GM19193 (cell line): ENCODE results near the gene CLNS1A.
A peak's percentile ranks its signal among the peaks of the same experiment; 100 is the strongest.

Experiments used
- POLR2A ChIP-seq: IDR thresholded peaks from 4 replicates; pipeline ENCODE4 v1.6.1; 2011; ENCODE audit not compliant: insufficient read depth, insufficient read length; ENCODE audit errors: extremely low read depth

Gene CLNS1A, protein sequence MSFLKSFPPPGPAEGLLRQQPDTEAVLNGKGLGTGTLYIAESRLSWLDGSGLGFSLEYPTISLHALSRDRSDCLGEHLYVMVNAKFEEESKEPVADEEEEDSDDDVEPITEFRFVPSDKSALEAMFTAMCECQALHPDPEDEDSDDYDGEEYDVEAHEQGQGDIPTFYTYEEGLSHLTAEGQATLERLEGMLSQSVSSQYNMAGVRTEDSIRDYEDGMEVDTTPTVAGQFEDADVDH

DNA sequence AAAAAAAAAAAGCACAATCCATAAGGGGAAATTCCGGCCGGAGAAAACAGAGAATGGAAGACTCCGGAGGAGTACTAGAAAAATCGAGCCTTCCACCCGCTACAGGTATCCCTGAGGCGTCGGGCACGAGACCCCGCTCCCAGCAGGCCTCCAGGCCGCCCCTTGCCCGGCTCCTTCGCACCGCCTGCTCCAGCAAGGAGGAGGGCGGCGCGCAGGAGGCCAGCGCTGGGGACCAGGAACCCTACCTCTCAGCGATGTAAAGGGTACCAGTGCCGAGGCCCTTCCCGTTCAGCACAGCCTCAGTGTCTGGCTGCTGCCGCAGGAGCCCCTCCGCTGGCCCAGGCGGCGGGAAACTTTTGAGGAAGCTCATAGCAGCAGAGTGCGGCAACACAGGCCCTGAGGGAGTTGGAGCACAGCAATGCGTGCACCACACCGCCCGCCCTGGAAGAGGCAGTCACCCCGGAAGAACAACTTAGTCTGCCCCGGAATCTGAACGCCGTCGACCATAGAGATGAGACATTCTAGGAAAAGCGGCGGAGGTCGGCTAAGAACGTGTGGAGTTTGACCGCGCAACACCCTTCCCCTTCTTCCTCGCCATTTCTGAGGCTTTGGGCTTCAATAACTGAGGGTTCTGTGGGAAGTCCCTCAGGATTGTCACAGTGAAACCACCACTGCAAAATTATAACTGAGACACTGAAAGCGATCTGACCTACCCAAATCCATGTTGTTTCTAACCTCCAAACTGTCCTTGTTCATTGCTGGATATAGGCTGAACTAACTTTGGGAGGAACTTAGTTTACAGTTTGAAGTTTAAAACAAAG is at the start of gene CLNS1A:
Gene CLNS1A (minus strand): TSS at position 450 of the 821 bp plus-strand sequence. CDS start 80 bp downstream, at position 370.
- TF ChIP-seq POLR2A: peak; percentile 92

DNA sequence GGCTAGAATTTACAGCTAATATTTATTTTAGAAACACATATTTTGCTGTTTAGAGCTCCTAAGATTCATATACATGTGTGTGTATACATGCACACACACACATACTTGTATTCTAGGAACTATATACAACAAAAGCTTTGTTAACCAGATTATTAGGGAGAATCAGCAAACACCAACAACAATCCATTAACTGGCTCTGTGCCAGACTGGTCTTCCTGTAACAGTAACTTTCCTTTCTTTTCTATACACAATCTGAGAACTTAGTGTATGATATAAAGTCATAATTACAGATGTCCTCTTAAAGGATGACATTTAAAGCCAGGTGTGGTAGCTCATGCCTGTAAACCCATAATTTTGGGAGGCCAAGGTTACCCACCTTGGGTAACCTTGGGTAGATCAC is 49.5 kb upstream of the CLNS1A start:
- no peak for TF ChIP-seq POLR2A

DNA sequence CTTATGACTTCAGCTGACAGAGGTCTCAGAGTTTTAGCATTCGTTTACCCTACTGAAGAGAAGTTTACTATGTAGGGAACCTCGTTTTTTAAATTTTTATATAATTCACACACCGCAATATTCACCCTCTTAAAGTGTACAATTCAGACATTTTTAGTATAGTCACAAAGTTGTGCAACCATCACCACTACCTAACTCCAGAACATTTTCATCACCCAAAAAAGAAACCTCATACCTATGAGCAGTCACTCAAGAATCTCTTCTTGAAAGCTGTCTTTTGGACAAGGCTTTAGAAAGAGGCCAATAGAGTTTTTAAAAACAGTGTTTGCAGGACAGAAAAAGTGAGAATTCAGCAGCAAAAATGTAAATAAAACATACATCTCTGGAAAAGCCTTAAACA is 39.5 kb upstream of the CLNS1A start:
- TF ChIP-seq POLR2A: no peak

DNA sequence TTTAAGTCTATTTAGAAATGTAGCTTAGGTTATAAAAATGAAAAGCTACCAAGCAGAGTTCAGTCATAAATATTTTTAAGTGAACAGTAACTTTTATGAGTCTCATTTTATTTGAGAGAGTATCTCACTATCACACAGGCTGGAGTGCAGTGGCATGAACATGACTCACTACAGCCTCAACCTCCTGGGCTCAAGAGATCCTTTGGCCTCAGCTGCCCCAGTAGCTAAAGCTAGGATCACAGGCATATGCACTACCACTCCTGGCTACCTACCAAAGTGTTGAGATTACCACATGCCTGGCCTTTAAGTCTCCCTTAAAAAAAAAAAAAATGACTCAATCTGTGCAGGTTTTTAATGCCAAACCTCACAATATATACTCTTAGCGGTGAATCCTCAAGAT is 34.7 kb upstream of the CLNS1A start:
- TF ChIP-seq POLR2A: no peak

DNA sequence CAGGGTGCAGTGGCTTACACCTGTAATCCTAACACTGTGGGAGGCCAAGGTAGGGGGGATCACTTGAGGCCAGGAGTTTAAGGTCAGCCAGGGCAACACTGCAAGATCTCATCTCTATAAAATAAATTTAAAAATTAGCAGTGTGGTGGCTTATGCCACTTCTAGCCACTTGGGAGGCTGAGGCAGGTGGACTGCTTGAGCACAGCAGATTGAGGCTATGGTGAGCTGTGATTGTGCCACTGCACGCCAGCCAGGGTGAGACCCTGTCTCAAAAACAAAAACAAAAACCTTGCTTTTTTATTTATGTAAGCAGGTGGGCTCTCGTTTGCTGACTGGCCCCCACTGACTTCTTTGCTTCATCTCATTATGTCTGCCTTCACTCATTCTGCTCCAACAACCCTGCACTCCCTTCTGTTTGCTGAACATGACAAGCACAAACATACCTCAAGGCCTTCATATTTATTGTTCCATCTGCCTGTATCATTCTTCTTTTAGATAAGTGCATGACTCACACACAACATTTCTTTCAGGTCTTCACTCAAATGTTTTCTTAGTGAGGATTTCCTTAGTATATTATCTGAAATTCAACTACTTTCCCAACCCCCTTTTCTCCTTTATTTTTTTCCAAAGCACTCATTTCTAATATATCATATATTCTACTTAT is 32.4 kb upstream of the CLNS1A start:
- TF ChIP-seq POLR2A: no peak

DNA sequence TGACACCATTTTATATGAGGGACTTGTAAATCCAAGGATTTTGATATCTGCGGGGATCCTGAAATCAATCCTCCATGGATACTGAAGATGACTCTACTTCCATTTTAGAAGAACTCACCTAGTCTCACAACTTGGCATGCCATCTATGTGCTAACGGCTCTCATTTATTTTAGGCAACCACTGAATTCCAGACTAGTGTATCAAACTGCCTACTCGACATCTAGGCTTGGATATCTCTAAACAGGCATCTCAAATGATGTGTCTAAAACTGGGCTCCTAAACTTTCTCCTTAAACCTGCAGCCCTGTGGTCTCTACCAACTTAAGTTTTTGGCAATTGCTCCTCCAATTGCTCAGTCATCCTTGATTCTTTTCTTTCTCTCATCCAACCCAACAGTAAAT is 31.2 kb upstream of the CLNS1A start:
- TF ChIP-seq POLR2A: no peak

DNA sequence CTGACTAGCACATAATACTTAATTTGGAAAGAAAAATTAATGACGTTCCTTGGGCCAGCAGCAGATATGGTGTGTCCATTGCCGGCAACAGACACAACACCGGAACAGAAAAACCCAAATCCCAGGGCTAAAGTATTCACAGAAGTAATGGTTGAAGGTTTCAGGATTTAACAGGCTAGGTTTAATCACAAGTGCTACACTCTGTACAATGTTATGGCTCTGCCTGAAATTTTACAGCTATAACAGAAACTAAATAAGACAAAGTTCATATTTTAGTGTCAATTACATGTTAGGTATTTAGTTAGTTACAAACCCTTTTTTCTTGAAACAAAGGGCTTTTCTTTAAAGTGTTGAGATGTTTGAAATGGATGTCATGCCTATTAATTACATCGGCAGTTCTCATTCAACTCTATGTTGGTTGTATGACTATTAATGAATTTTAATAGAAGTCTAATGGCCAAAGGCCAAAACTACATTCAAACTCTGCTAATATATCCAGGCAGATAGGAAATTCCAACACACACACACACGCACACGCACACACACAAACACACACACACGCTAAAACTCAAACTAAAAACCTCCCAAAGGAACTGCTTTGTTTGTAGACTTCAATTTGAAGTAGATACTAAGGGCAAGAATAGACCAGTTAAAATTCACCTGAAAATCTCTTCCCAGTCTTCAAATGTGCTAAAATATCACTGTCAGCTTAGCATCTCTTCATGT is 27.8 kb upstream of the CLNS1A start:
- TF ChIP-seq POLR2A: no peak

DNA sequence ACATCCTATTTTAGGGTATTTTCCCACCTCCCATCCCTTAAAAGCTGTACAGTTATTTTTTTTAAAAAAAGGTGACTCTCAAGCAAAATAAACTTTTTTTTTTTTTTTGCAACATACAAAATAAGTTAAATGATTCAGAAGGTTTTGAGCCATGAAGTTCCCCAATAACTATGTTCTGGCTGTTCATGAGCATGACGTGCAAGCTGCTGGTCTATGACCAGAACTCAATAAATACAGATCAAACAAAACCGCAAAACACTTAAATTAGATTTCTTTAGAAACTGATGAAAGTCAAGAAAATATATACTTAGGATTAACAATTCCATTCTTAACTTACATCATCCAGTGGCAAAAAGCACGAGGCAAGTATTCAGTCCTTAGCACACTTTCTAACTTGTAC is 24.1 kb upstream of the CLNS1A start:
- TF ChIP-seq POLR2A: no peak

DNA sequence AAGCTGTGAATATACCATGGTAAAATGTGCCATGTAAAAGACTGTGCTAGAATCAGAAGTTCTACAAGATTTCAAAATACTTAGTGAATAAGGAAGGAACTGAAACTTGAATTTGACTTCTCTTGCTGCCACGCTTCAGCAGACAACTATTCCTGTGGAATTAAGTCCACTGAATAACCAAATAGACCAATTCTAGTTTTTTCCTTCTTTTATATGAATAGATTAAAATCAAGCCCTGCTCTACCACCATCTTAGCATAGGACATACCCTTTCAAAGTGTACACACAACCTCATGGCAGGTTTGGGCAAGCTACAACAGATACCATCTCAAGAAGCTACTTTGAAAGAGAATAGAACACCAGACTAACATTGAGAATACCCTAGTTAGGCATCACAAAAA is 23.4 kb upstream of the CLNS1A start:
- TF ChIP-seq POLR2A: no peak

DNA sequence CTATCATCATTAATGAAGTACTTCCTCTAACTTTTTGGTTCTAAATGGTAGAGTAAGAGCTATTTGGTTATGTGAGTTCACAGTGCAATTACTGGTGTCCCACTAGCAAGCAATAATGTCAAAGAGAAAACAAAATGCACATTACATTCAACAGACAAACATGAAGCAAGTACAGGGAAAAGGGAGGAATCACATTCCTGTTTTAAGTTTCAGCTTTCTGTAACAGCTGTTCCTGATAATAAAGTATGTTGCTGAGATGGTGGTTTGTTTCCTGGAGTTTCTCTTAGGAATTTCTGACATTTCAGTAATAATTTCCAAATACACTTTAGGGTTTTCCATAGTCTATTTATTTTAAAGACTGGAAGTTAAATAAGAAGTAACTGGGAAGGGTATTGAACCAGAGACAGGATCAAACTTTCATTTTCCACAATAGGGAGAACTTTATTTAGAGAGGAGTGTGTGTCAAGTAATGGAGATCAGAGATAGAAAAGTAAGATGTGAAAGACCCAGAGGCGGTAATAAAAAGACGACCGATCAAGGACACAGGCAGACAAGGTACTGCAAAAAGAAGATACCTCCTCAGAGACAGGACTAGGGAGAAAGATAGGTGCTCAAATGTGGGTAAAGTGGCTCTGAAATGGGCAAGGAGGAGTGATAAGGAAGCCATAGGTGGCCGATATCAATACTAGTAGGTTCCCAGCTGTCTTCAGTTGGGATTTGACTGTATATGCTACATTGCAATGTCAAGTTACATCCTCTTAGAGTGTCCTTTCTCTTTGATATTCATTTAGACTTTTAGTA is 20.8 kb upstream of the CLNS1A start:
- no peak for TF ChIP-seq POLR2A

DNA sequence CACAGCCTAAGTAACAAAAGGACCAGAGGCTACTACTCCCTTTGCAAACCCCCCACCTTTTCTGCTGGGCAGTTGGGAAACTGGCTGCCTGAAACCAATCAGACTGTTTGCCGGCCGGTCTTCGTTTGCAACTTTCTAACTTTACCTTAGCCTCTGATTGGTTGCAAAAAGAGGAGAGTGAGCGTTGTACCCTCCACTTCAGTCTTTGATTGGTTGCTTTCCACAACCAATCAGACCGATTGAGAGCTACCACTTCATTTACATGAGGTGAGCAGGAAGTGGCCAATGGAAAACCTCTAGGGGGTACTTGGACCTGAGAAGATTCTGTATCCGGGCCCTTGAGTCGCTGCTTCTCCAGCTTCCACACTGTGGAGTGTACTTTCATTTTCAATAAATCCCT is 18.8 kb upstream of the CLNS1A start:
- no peak for TF ChIP-seq POLR2A

DNA sequence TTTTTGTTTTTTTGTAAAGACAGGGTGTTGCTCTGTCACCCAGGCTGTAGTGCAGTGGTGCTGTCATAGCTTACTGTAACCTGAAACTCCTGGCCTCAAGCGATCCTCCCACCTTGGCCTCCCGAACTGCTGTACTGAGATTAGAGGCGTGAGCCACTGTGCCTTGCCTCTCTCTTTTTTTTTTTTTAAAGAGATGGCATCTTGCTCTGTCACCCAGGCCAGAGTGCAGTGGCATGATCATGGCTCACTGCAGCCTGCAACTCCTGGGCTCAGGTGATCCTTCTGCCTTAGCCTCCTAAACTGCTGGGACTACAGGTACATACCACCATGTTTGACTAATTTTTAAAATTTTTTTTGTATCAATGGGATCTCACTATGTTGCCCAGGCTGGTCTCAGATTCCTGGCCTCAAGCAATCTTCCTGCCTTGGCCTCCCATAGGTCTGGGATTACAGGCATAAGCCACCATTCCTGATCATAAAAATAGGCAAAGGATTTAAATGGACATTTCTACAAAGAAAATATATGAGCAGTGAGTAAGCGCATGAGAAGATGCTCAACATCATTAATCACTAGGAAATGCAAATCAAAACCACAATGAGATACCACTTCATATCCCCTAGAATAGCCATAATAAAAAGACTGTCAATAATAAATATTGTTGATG is 17.3 kb upstream of the CLNS1A start:
- no peak for TF ChIP-seq POLR2A

DNA sequence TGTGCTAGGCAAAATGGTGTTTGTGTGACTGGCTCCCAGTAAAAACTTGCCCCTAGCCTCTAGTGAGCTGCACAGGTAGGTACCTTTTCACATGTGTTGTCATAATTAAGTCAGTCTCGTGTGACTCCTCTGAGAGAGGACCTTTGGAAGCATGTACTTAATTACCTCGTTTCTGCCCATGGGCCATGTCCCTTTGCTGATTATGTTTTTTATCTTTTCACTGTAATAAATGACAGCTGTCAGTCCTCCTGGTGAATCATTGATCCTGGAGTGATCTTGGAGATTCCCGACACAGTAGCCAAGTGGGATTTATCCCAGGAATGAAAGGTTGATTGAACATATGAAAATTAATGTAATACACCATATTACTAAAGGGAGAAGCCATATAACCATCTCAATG is 12.5 kb upstream of the CLNS1A start:
- TF ChIP-seq POLR2A: no peak

DNA sequence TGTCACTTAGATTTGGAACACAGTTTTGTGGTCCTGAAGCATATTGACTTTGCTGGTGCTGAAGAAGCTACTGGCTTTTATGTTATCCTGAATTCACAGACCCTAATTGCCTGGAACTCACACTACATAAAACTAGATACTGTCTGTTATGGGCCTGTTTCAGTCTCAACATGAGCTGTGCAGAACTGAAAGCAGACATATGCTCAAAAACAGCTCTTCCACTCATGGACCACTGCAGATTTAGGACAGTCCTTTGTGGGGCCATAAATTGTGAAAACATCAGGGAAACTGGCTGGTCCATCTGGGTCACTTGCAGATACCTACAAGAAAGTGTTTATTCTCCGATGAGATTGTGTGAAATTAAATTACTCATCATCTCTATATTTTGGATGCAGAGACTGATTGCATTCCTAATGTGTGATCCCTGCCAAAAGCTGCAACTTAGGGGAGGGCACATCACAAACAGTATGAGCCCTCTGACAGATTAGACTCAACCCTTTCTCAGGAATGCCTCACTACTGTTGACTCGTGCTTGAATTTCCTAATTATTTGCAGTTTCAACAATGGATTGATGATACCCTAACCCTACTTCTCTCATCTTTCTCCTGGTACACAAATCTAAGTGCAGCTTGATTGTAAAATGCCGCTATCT is 10.2 kb upstream of the CLNS1A start:
- no peak for TF ChIP-seq POLR2A

DNA sequence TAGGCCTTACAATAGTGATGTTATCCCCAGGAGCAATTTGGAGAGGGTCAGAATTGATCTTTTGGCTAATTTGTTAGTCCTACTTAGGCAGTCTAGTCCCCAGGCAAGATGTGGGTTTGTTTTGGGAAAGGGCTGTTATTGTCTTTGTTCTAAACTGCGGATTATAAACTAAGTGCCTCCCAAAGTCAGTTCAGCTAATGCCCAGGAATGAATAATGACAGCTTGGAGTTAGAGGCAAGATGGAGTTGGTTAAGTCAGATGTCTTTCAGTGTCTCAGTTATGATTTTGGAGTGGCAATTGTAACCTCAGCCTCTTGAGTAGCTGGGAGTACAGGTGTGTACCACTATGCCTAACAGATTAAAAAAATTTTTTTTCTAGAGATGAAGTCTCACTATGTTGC is 7.3 kb upstream of the CLNS1A start:
- TF ChIP-seq POLR2A: no peak
